Endodermal cell (in vitro differentiated cells): ENCODE measurements around the gene CTBP1. TPM values are rescaled to one million over a fixed set of nuclear protein-coding genes. Genes with fewer than 3 reads are reported as not detected.

Experiments
- DNase-seq: peaks from one replicate; pipeline ENCODE4 v3.0.0-alpha.2; 2017
- H3K27ac ChIP-seq: 2 replicates; pipeline ENCODE4 v1.5.1; 2013; ENCODE audit warnings: mild to moderate bottlenecking, low read depth, low read length, moderate library complexity
- H3K27me3 ChIP-seq: 2 replicates; pipeline ENCODE4 v1.6.1; 2013; ENCODE audit warnings: mild to moderate bottlenecking, low read length, moderate library complexity; ENCODE audit not compliant: insufficient read depth, control insufficient read depth, poor library complexity, severe bottlenecking
- H3K36me3 ChIP-seq: 2 replicates; pipeline ENCODE4 v1.7.0; 2013; ENCODE audit warnings: mild to moderate bottlenecking, low read length, moderate library complexity; ENCODE audit not compliant: control insufficient read depth, insufficient read depth
- H3K4me1 ChIP-seq: one replicate; pipeline ENCODE4 v1.7.0; 2013; ENCODE audit warnings: low read length; ENCODE audit not compliant: control insufficient read depth, insufficient read depth
- H3K4me3 ChIP-seq: 2 replicates; pipeline ENCODE4 v1.5.1; 2013; ENCODE audit warnings: mild to moderate bottlenecking, low read length, moderate library complexity
- H3K9ac ChIP-seq: 2 replicates; pipeline ENCODE4 v1.6.1; 2013; ENCODE audit warnings: mild to moderate bottlenecking, low read length, moderate library complexity; ENCODE audit not compliant: poor library complexity, severe bottlenecking; ENCODE audit errors: extremely low read depth
- H3K9me3 ChIP-seq: 2 replicates; pipeline ENCODE4 v1.6.1; 2013; ENCODE audit warnings: mild to moderate bottlenecking, low read length, moderate library complexity; ENCODE audit not compliant: control insufficient read depth
- H3K27ac Mint-ChIP-seq: 2 replicates; pipeline ENCODE4 v1.8.0; 2020; ENCODE audit warnings: mixed read lengths
- H3K27me3 Mint-ChIP-seq: 2 replicates; pipeline ENCODE4 v1.8.0; 2021; ENCODE audit warnings: mild to moderate bottlenecking, mixed read lengths; ENCODE audit not compliant: insufficient read depth
- H3K36me3 Mint-ChIP-seq: 2 replicates; pipeline ENCODE4 v1.8.0; 2020; ENCODE audit warnings: low read depth, mixed read lengths
- H3K4me1 Mint-ChIP-seq: 2 replicates; pipeline ENCODE4 v1.8.0; 2020; ENCODE audit warnings: mixed read lengths
- H3K4me3 Mint-ChIP-seq: 2 replicates; pipeline ENCODE4 v1.8.0; 2020; ENCODE audit warnings: mild to moderate bottlenecking, moderate library complexity, mixed read lengths
- H3K9me3 Mint-ChIP-seq: 2 replicates; pipeline ENCODE4 v1.8.0; 2020; ENCODE audit warnings: mild to moderate bottlenecking, mixed read lengths
- CTCF ChIP-seq: fragments of 200-600 bp; sonication (generic); conservative IDR thresholded peaks from 2 replicates; pipeline ENCODE4 v1.5.0; 2021; ENCODE audit warnings: antibody characterized with exemption, mild to moderate bottlenecking
- WGBS, 2 experiments: methylation state at CpG; one replicate each; pipeline versions ENCODE4 v1.1.5 to v1.1.7; 2013; ENCODE audit warnings: missing lambda C conversion rate in 2 of 2, mixed read lengths in 1 of 2; ENCODE audit not compliant: insufficient coverage in 1 of 2, insufficient read length in 1 of 2; 5-methylcytosine and 5-hydroxymethylcytosine counted together
- total RNA-seq, 2 donors: library from RNA; stranded (reverse); fragmentation: NEBNext Ultra II Directional in 1 of 2; extraction: Animal tissue kit (Norgen Biotek cat#: 25700) in 1 of 2; gene quantifications; 2 replicates in 1 of 2; 3 replicates in 1 of 2; pipeline ENCODE4 v1.2.1, GENCODE V29; 2021

CTBP1 gene
- total RNA-seq, 2 donors from 2014 or later = 181 to 189 TPM

- Histone ChIP-seq H3K4me1 (no peaks in the 10 kb centered on the region), H3K36me3 (no peaks in the 10 kb centered on the region), H3K9ac (no peak overlapping the region), H3K27me3 (no peaks in the 10 kb centered on the region), H3K9me3 (no peaks in the 10 kb centered on the region), H3K27ac (peak overlapping the region; percentile 63), H3K4me3 (no peak overlapping the region)
- no peak for DNase-seq
- peak overlapping the region; percentile 8 for H3K27ac Mint-ChIP-seq
- peaks cover 7% of the 10 kb centered on the region for H3K36me3 Mint-ChIP-seq
- no peak for TF ChIP-seq CTCF
- no peak overlapping the region for H3K4me3 Mint-ChIP-seq
- no peaks in the 10 kb centered on the region for H3K9me3 Mint-ChIP-seq
- H3K27me3 Mint-ChIP-seq = peaks cover 2% of the 10 kb centered on the region
- H3K4me1 Mint-ChIP-seq = no peaks in the 10 kb centered on the region
- WGBS, 2 experiments = 94 to 95% methylated on average over 28 to 37 of the region's 37 CpGs
These were observed 40.5 kb downstream of the CTBP1 start for GRCh38 chr4:1208266-1208961.

GRCh38 chr4:1207603-1208265, 41.2 kb downstream of the CTBP1 start:
- H3K4me3 Mint-ChIP-seq = no peak overlapping the region
- Histone ChIP-seq H3K4me3 (no peak overlapping the region), H3K9ac (no peak overlapping the region), H3K36me3 (no peaks in the 10 kb centered on the region), H3K9me3 (no peaks in the 10 kb centered on the region), H3K27me3 (no peaks in the 10 kb centered on the region), H3K27ac (peak overlapping the region; percentile 63), H3K4me1 (no peaks in the 10 kb centered on the region)
- peaks cover 7% of the 10 kb centered on the region for H3K36me3 Mint-ChIP-seq
- H3K27me3 Mint-ChIP-seq = peaks cover 2% of the 10 kb centered on the region
- no peak overlapping the region for H3K27ac Mint-ChIP-seq
- H3K9me3 Mint-ChIP-seq = no peaks in the 10 kb centered on the region
- TF ChIP-seq CTCF = no peak
- DNase-seq = peak; percentile 47
- 94 to 99% methylated on average over 19 to 28 of the region's 31 CpGs for WGBS, 2 experiments
- H3K4me1 Mint-ChIP-seq = no peaks in the 10 kb centered on the region

GRCh38 chr4:1207157-1207470, 41.8 kb downstream of the CTBP1 start:
- Mint-ChIP-seq H3K4me1 (no peaks in the 10 kb centered on the region), H3K4me3 (no peak overlapping the region), H3K27ac (no peak overlapping the region), H3K9me3 (no peaks in the 10 kb centered on the region), H3K36me3 (peaks cover 7% of the 10 kb centered on the region), H3K27me3 (peaks cover 2% of the 10 kb centered on the region)
- Histone ChIP-seq H3K27ac (no peak overlapping the region), H3K4me1 (no peaks in the 10 kb centered on the region), H3K4me3 (no peak overlapping the region), H3K9ac (no peak overlapping the region), H3K36me3 (no peaks in the 10 kb centered on the region), H3K27me3 (no peaks in the 10 kb centered on the region), H3K9me3 (no peaks in the 10 kb centered on the region)
- WGBS, 2 experiments = 95 to 97% methylated on average over 9 to 12 of the region's 12 CpGs
- no peak for DNase-seq
- TF ChIP-seq CTCF = no peak
